ENCODE measurements around the gene LRP5.

DNA sequence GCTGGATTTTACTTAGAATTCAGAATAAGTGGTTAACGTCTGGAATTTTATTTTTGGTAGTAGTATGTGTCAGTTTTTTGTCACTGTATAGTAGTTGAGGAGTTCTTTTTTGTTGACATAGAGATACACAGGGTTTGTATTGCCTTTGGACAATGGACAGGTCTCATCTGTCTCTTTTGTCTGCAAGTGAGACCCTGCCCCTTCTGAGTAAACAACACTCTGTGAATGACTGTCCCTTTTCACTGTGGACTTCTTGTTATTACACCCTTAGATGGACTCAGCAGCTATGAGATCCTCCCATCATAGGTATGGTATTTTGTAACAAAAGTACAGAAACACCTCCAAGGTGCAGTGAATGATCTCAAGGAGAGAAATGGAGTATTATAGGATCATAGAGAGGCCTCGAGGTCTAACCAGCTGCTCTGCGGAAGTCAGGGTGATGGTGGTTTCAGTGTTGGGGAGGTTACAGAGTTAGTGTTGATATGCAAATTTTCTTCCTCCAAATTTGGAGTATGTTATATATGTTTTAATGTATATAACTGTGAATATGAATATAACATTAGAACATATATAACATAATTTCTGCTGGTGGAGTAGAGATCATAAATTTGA is 155.9 kb downstream of the LRP5 start:
- TF ChIP-seq POLR2A (IDR thresholded peaks at IDR 0.05) (no peak), POLR2AphosphoS5 (IDR thresholded peaks at IDR 0.05) (no peak)
- TF ChIP-seq, protein P1, sequence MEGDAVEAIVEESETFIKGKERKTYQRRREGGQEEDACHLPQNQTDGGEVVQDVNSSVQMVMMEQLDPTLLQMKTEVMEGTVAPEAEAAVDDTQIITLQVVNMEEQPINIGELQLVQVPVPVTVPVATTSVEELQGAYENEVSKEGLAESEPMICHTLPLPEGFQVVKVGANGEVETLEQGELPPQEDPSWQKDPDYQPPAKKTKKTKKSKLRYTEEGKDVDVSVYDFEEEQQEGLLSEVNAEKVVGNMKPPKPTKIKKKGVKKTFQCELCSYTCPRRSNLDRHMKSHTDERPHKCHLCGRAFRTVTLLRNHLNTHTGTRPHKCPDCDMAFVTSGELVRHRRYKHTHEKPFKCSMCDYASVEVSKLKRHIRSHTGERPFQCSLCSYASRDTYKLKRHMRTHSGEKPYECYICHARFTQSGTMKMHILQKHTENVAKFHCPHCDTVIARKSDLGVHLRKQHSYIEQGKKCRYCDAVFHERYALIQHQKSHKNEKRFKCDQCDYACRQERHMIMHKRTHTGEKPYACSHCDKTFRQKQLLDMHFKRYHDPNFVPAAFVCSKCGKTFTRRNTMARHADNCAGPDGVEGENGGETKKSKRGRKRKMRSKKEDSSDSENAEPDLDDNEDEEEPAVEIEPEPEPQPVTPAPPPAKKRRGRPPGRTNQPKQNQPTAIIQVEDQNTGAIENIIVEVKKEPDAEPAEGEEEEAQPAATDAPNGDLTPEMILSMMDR (IDR thresholded peaks at IDR 0.05 in 8 of 11, conservative IDR thresholded peaks at IDR 0.05 in 3 of 11): no peak
